Type B pancreatic cell (in vitro differentiated cells): ENCODE results near the gene AMY2B. TPM values are rescaled to one million over a fixed set of nuclear protein-coding genes. Genes with fewer than 3 reads are reported as not detected.
"Not testable (repeated sequence)": the region's sequence is repeated elsewhere in the genome, so short reads cannot be mapped to it uniquely, and the experiment has no call there.

Experiments
- DNase-seq: peaks from one replicate; pipeline ENCODE4 v3.0.0; 2021; ENCODE audit warnings: mixed read lengths; ENCODE audit not compliant: unreplicated experiment; ENCODE audit errors: extremely low spot score
- H3K27ac Mint-ChIP-seq: 2 replicates; pipeline ENCODE4 v1.8.0; 2021; ENCODE audit warnings: mild to moderate bottlenecking, mixed read lengths
- H3K27me3 Mint-ChIP-seq: 2 replicates; pipeline ENCODE4 v1.8.0; 2021; ENCODE audit warnings: mixed read lengths
- H3K36me3 Mint-ChIP-seq: 2 replicates; pipeline ENCODE4 v1.8.0; 2021; ENCODE audit warnings: mixed read lengths
- H3K4me1 Mint-ChIP-seq: one replicate; pipeline ENCODE4 v1.8.0; 2021; ENCODE audit warnings: mixed read lengths; ENCODE audit not compliant: unreplicated experiment
- H3K4me3 Mint-ChIP-seq: 2 replicates; pipeline ENCODE4 v1.8.0; 2021; ENCODE audit warnings: mild to moderate bottlenecking, mixed read lengths
- H3K9me3 Mint-ChIP-seq: 2 replicates; pipeline ENCODE4 v1.8.0; 2021; ENCODE audit warnings: mixed read lengths
- long read RNA-seq: library from polyadenylated mRNA; unstranded; transcript quantifications from one replicate; pipeline ENCODE4 v2.0.0, GENCODE V29; 2020
- total RNA-seq: library from RNA; stranded (reverse); gene quantifications from 2 replicates; pipeline ENCODE4 v1.2.1, GENCODE V29; 2021; ENCODE audit warnings: low replicate concordance
- TF ChIP-seq, protein P1 (sequence below): fragments of 200-600 bp; sonication (generic); conservative IDR thresholded peaks from 2 replicates; pipeline ENCODE4 v1.5.0; 2021; ENCODE audit warnings: antibody characterized with exemption, mild to moderate bottlenecking

AMY2B gene
- 7.0 and 7.5 TPM in 2 replicates for total RNA-seq
- long read RNA-seq, partial matches to known transcripts, result 0 of 1 reads
- long read RNA-seq, other reads (novel, unspliced or antisense), result 1 of 1 reads

DNA sequence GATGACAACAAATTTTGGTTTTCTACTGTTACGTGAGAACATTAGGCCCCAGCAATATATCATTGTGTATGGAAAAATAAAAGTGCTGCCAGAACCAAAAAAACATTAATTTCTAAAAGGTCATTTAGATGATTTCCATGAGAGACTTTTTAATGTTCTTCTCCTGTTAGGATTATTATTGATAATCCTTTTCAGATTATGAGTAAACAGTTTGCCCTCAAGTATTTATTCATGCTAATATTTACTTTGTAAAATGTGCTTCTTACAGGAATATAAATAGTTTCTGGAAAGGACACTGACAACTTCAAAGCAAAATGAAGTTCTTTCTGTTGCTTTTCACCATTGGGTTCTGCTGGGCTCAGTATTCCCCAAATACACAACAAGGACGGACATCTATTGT, at the start of gene AMY2B:
AMY2B (plus strand) TSS at position 301 of the 400 bp plus-strand sequence; CDS start at position 315, 14 bp downstream.
- H3K27me3 Mint-ChIP-seq, H3K9me3 Mint-ChIP-seq: not testable (repeated sequence)

GRCh38 chr1:103523346-103523745, 48.0 kb upstream of the AMY2B start:
- no peak overlapping the region for H3K27ac Mint-ChIP-seq
- H3K4me1 Mint-ChIP-seq, result no peaks in the 10 kb centered on the region
- H3K27me3 Mint-ChIP-seq, result no peaks in the 10 kb centered on the region
- peaks cover 11% of the 10 kb centered on the region for H3K36me3 Mint-ChIP-seq
- DNase-seq, result no peak
- H3K4me3 Mint-ChIP-seq, result no peak overlapping the region
- TF ChIP-seq, protein P1, sequence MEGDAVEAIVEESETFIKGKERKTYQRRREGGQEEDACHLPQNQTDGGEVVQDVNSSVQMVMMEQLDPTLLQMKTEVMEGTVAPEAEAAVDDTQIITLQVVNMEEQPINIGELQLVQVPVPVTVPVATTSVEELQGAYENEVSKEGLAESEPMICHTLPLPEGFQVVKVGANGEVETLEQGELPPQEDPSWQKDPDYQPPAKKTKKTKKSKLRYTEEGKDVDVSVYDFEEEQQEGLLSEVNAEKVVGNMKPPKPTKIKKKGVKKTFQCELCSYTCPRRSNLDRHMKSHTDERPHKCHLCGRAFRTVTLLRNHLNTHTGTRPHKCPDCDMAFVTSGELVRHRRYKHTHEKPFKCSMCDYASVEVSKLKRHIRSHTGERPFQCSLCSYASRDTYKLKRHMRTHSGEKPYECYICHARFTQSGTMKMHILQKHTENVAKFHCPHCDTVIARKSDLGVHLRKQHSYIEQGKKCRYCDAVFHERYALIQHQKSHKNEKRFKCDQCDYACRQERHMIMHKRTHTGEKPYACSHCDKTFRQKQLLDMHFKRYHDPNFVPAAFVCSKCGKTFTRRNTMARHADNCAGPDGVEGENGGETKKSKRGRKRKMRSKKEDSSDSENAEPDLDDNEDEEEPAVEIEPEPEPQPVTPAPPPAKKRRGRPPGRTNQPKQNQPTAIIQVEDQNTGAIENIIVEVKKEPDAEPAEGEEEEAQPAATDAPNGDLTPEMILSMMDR, result no peak
- H3K9me3 Mint-ChIP-seq, result peaks cover 8% of the 10 kb centered on the region

More for the DNA sequence above, at the start of gene AMY2B:
- H3K36me3 Mint-ChIP-seq, H3K27ac Mint-ChIP-seq, DNase-seq, H3K4me3 Mint-ChIP-seq, H3K4me1 Mint-ChIP-seq: not testable (repeated sequence)

DNA sequence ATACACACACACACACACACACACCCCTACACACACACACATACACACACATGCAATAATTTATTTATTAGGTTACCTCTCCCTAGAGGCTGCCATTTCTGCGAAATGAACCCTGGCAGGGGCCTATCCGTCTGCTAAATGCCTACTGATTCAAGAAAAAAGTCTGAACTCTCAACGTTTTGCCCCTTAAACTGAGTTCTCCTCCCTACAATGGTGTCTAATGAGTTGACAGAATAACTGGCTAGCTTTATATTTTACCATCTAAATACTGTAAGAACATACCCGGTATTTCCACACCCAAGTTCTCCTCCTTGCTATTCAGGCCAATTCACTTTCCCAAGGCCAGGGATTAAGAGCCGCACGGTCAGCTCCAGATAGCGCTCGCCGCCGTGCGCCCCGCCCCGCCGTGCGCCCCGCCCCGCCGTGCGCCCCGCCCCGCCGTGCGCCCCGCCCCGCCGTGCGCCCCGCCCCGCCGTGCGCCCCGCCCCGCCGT, 46.2 kb upstream of the AMY2B start:
- peak overlapping the region; percentile 99 for H3K27ac Mint-ChIP-seq
- TF ChIP-seq, protein P1, result no peak
- H3K36me3 Mint-ChIP-seq, result peaks cover 22% of the 10 kb centered on the region
- H3K27me3 Mint-ChIP-seq, result no peaks in the 10 kb centered on the region
- H3K9me3 Mint-ChIP-seq, result peaks cover 8% of the 10 kb centered on the region
- no peak for DNase-seq
- H3K4me3 Mint-ChIP-seq, result peak overlapping the region; percentile 90
- no peaks in the 10 kb centered on the region for H3K4me1 Mint-ChIP-seq

DNA sequence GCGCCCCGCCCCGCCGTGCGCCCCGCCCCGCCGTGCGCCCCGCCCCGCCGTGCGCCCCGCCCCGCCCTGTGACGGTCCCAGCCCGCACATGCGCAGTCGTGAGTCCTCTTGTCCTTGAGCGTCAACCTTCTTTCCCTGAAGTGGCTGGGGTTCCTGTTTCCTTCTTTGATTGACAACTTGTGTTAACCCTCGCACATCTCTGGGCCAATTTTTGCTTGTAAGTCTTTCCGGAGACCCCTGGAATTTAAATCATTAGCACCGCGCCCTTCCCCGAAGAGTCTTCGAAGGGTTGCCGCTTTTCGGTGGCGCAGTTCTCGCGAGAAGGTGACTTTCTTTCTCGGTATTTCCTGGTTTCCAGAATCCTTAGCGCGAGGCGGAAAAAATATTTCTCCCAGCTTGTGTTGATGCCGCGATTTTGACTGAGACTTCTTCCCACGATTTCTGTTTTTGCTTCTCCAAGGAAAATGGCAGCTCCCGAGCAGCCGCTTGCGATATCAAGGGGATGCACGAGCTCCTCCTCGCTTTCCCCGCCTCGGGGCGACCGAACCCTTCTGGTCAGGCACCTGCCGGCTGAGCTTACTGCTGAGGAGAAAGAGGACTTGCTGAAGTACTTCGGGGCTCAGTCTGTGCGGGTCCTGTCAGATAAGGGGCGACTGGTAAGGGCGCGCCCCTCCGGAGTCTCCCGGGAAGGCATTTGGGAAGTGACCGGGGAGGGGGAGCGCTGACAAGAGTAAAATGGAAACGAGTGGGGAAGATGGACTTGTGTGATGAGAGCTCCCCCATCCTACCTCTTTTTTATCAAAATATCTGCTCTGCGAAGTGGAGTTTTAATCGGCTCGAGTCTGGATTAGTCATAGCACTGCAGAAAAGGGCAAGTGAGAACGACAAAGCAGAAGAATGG, 45.5 kb upstream of the AMY2B start, which contains the start of gene RNPC3:
RNPC3 (plus strand) TSS at position 93 of the 901 bp plus-strand sequence; CDS start at position 465, 372 bp downstream.
- Mint-ChIP-seq H3K27ac (peak within 1 kb of the TSS; percentile 99), H3K27me3 (no peaks in the 10 kb centered on the region), H3K4me3 (peak within 1 kb of the TSS; percentile 99), H3K9me3 (peaks cover 8% of the 10 kb centered on the region), H3K4me1 (no peaks in the 10 kb centered on the region), H3K36me3 (peaks cover 25% of the 10 kb centered on the region)
- TF ChIP-seq, protein P1, result no peak
- peak; percentile 89 for DNase-seq

DNA sequence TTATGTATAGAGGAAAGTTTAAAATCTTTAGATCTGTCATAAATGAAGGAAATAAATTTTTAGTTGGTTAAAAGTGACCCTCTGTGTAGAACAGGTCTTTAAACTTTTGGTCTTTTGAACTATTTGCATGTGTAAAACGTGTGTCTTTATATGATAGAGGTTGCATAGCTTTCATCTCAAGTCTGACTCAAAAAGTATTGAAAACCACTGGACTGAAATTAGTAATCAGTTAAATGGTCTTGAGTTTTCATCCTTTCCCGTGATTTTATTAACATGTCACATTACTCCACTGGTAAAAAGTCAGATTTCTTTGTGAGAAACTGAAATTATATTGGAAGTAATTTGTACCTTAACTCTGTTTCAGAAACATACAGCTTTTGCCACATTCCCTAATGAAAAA, 44.1 kb upstream of the AMY2B start:
- peak overlapping the region; percentile 67 for H3K27ac Mint-ChIP-seq
- TF ChIP-seq, protein P1, result no peak
- peaks cover 38% of the 10 kb centered on the region for H3K36me3 Mint-ChIP-seq
- H3K4me1 Mint-ChIP-seq, result no peaks in the 10 kb centered on the region
- peak overlapping the region; percentile 99 for H3K4me3 Mint-ChIP-seq
- H3K27me3 Mint-ChIP-seq, result no peaks in the 10 kb centered on the region
- DNase-seq, result no peak
- H3K9me3 Mint-ChIP-seq, result peaks cover 8% of the 10 kb centered on the region

- no peak for DNase-seq
- TF ChIP-seq, protein P1, result no peak
- Mint-ChIP-seq H3K36me3 (peaks cover 38% of the 10 kb centered on the region), H3K27me3 (no peaks in the 10 kb centered on the region), H3K9me3 (no peaks in the 10 kb centered on the region), H3K4me3 (no peak overlapping the region), H3K4me1 (no peaks in the 10 kb centered on the region), H3K27ac (no peak overlapping the region)
These were observed 41.6 kb upstream of the AMY2B start for GRCh38 chr1:103529746-103530145.
